Fibroblast of the conjunctiva (primary cell): ENCODE data around the gene ACVR1C.

Experiments
- DNase-seq: peaks from one replicate; pipeline ENCODE4 v3.0.0-alpha.2; 2010; ENCODE audit warnings: low read depth

The ACVR1C gene

GRCh38 chr2:157628477-157629415 is at the start of gene ACVR1C:
Gene ACVR1C (minus strand): TSS chr2:157628864. CDS start chr2:157628644, 220 bp downstream.
- DNase-seq = peak; percentile 14

GRCh38 chr2:157677941-157678340 is 49.3 kb upstream of the ACVR1C start:
- DNase-seq = no peak

GRCh38 chr2:157672129-157672528 is 43.5 kb upstream of the ACVR1C start:
- no peak for DNase-seq

GRCh38 chr2:157662401-157662800 is 33.7 kb upstream of the ACVR1C start:
- no peak for DNase-seq

GRCh38 chr2:157661776-157662175 is 33.1 kb upstream of the ACVR1C start:
- no peak for DNase-seq

- no peak for DNase-seq
Observed at GRCh38 chr2:157657858-157658257, 29.2 kb upstream of the ACVR1C start.

- DNase-seq = no peak
Observed at GRCh38 chr2:157657101-157657500, 28.4 kb upstream of the ACVR1C start.

- DNase-seq = no peak
Observed at GRCh38 chr2:157644776-157645175, 16.1 kb upstream of the ACVR1C start.

- no peak for DNase-seq
Observed at GRCh38 chr2:157631861-157632260, 3.2 kb upstream of the ACVR1C start.

- DNase-seq = no peak
Observed at GRCh38 chr2:157627594-157628476, 829 bp downstream of the ACVR1C start.

GRCh38 chr2:157625296-157625695 is 3.4 kb downstream of the ACVR1C start:
- no peak for DNase-seq

- no peak for DNase-seq
Observed at GRCh38 chr2:157620956-157621355, 7.7 kb downstream of the ACVR1C start.

GRCh38 chr2:157611726-157612125 is 16.9 kb downstream of the ACVR1C start:
- no peak for DNase-seq

- DNase-seq = no peak
Observed at GRCh38 chr2:157611110-157611509, 17.6 kb downstream of the ACVR1C start.

GRCh38 chr2:157606534-157606933 is 22.1 kb downstream of the ACVR1C start:
- no peak for DNase-seq

GRCh38 chr2:157603198-157603597 is 25.5 kb downstream of the ACVR1C start:
- no peak for DNase-seq

- no peak for DNase-seq
Observed at GRCh38 chr2:157601807-157602206, 26.9 kb downstream of the ACVR1C start.

- no peak for DNase-seq
Observed at GRCh38 chr2:157596992-157597681, 31.5 kb downstream of the ACVR1C start.

- no peak for DNase-seq
Observed at GRCh38 chr2:157593411-157593810, 35.3 kb downstream of the ACVR1C start.

- peak; percentile 1 for DNase-seq
Observed at GRCh38 chr2:157592948-157593347, 35.7 kb downstream of the ACVR1C start.

- no peak for DNase-seq
Observed at GRCh38 chr2:157592374-157592773, 36.3 kb downstream of the ACVR1C start.

GRCh38 chr2:157587576-157587975 is 41.1 kb downstream of the ACVR1C start:
- DNase-seq = no peak
